SK-N-SH treated with all-trans-retinoic acid at 6 μM for 48 hours (cell line): ENCODE measurements around the gene UNC5B.

ENCODE experiments used
- ATAC-seq: fragments of 200-7000 bp; cut with Tn5 transposase; 3 replicates; pipeline ENCODE4 v1.9.1; 2020; ENCODE audit warnings: mild to moderate bottlenecking, moderate library complexity
- ARNTL ChIP-seq: fragments of 450-650 bp; formaldehyde crosslinking; IDR thresholded peaks from 2 replicates; pipeline ENCODE4 v1.5.0; 2020; ENCODE audit warnings: low read depth, mild to moderate bottlenecking, moderate library complexity, borderline replicate concordance
- BACH2 ChIP-seq: fragments of 250-450 bp; sonication (Bioruptor Pico); IDR thresholded peaks from 2 replicates; pipeline ENCODE4 v1.9.0; 2021; ENCODE audit warnings: mild to moderate bottlenecking, borderline replicate concordance
- CSDC2 ChIP-seq: fragments of 250-450 bp; sonication (Bioruptor Pico); IDR thresholded peaks from 2 replicates; pipeline ENCODE4 v1.5.0; 2020; ENCODE audit warnings: mild to moderate bottlenecking, moderate library complexity
- ESRRG ChIP-seq: fragments of 250-450 bp; sonication (Bioruptor Pico); IDR thresholded peaks from 2 replicates; pipeline ENCODE4 v1.6.1; 2021; ENCODE audit warnings: mild to moderate bottlenecking
- GLIS3 ChIP-seq: fragments of 250-450 bp; sonication (Bioruptor Pico); IDR thresholded peaks from 2 replicates; pipeline ENCODE4 v1.5.0; 2020; ENCODE audit warnings: mild to moderate bottlenecking, moderate library complexity
- OSR1 ChIP-seq: fragments of 250-450 bp; sonication (Bioruptor Pico); IDR thresholded peaks from 2 replicates; pipeline ENCODE4 v1.8.0; 2022; ENCODE audit warnings: moderate library complexity, mild to moderate bottlenecking, inconsistent platforms
- PPARA ChIP-seq: fragments of 250-450 bp; sonication (Bioruptor Pico); IDR thresholded peaks from 2 replicates; pipeline ENCODE4 v1.5.0; 2020; ENCODE audit warnings: mild to moderate bottlenecking, borderline replicate concordance
- SNAI2 ChIP-seq: fragments of 250-450 bp; sonication (Bioruptor Pico); IDR thresholded peaks from 2 replicates; pipeline ENCODE4 v1.5.0; 2020; ENCODE audit warnings: mild to moderate bottlenecking, moderate library complexity
- ZC3H10 ChIP-seq: fragments of 250-450 bp; sonication (Bioruptor Pico); IDR thresholded peaks from 2 replicates; pipeline ENCODE4 v1.5.1; 2021; ENCODE audit warnings: mild to moderate bottlenecking, moderate library complexity
- ZFP3 ChIP-seq: fragments of 250-450 bp; sonication (Bioruptor Pico); IDR thresholded peaks from 2 replicates; pipeline ENCODE4 v1.5.0; 2020; ENCODE audit warnings: mild to moderate bottlenecking, moderate library complexity
- ZFP30 ChIP-seq: fragments of 450-650 bp; formaldehyde crosslinking; IDR thresholded peaks from 2 replicates; pipeline ENCODE4 v1.5.0; 2022; ENCODE audit warnings: mild to moderate bottlenecking, moderate library complexity
- ZNF70 ChIP-seq: fragments of 450-650 bp; formaldehyde crosslinking; IDR thresholded peaks from 2 replicates; pipeline ENCODE4 v1.5.0; 2020; ENCODE audit warnings: mild to moderate bottlenecking, moderate library complexity
- ZNF8 ChIP-seq: fragments of 450-650 bp; formaldehyde crosslinking; IDR thresholded peaks from 2 replicates; pipeline ENCODE4 v1.5.0; 2020; ENCODE audit warnings: mild to moderate bottlenecking, moderate library complexity
- TF ChIP-seq, protein P1 (sequence below): fragments of 250-450 bp; sonication (Bioruptor Pico); IDR thresholded peaks from 2 replicates; pipeline ENCODE4 v1.5.1; 2020; ENCODE audit warnings: low read depth, mild to moderate bottlenecking, moderate library complexity
- TF ChIP-seq, protein P2 (sequence below): fragments of 250-450 bp; sonication (Bioruptor Pico); IDR thresholded peaks from 2 replicates; pipeline ENCODE4 v1.5.0; 2020; ENCODE audit warnings: mild to moderate bottlenecking, moderate library complexity
- TF ChIP-seq, protein P3 (sequence below): fragments of 250-450 bp; sonication (Bioruptor Pico); IDR thresholded peaks from 2 replicates; pipeline ENCODE4 v1.5.1; 2021; ENCODE audit warnings: mild to moderate bottlenecking, moderate library complexity
- TF ChIP-seq, protein P4 (sequence below): fragments of 250-450 bp; sonication (Bioruptor Pico); IDR thresholded peaks from 2 replicates; pipeline ENCODE4 v1.8.0; 2021; ENCODE audit warnings: low read depth, mild to moderate bottlenecking, moderate library complexity, borderline replicate concordance
- TF ChIP-seq, protein P5 (sequence below): fragments of 250-450 bp; sonication (Bioruptor Pico); IDR thresholded peaks from 2 replicates; pipeline ENCODE4 v1.8.0; 2020; ENCODE audit warnings: mild to moderate bottlenecking, moderate library complexity, borderline replicate concordance

UNC5B gene

DNA sequence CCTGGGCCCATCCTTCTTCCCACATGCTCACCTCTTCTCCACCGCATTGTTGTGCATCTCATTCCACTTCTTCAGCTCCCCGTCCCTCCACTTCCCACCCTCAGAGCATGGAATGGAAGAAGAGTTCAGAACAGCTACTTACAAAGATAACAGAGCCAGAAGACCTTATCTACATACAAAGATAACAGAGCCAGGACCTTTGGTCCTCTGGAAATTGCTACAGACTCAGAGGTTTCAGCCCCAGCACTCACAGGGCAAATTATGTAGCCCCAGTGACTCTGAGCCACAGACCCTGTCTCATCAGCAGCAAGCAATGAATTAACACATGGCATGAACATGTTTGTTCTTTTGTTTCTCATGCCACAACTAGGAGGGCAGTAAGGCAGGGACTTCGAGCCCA is 78.0 kb downstream of the UNC5B start:
- ATAC-seq = no peak
- TF ChIP-seq ZC3H10 (CRISPR knock-in tag) = no peak
- TF ChIP-seq BACH2 (CRISPR knock-in tag) = no peak
- TF ChIP-seq OSR1 (CRISPR knock-in tag) = no peak
- no peak for TF ChIP-seq ZFP30 (CRISPR knock-in tag)
- TF ChIP-seq, protein P1, sequence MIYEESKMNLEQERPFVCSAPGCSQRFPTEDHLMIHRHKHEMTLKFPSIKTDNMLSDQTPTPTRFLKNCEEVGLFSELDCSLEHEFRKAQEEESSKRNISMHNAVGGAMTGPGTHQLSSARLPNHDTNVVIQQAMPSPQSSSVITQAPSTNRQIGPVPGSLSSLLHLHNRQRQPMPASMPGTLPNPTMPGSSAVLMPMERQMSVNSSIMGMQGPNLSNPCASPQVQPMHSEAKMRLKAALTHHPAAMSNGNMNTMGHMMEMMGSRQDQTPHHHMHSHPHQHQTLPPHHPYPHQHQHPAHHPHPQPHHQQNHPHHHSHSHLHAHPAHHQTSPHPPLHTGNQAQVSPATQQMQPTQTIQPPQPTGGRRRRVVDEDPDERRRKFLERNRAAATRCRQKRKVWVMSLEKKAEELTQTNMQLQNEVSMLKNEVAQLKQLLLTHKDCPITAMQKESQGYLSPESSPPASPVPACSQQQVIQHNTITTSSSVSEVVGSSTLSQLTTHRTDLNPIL = no peak
- TF ChIP-seq, protein P2, sequence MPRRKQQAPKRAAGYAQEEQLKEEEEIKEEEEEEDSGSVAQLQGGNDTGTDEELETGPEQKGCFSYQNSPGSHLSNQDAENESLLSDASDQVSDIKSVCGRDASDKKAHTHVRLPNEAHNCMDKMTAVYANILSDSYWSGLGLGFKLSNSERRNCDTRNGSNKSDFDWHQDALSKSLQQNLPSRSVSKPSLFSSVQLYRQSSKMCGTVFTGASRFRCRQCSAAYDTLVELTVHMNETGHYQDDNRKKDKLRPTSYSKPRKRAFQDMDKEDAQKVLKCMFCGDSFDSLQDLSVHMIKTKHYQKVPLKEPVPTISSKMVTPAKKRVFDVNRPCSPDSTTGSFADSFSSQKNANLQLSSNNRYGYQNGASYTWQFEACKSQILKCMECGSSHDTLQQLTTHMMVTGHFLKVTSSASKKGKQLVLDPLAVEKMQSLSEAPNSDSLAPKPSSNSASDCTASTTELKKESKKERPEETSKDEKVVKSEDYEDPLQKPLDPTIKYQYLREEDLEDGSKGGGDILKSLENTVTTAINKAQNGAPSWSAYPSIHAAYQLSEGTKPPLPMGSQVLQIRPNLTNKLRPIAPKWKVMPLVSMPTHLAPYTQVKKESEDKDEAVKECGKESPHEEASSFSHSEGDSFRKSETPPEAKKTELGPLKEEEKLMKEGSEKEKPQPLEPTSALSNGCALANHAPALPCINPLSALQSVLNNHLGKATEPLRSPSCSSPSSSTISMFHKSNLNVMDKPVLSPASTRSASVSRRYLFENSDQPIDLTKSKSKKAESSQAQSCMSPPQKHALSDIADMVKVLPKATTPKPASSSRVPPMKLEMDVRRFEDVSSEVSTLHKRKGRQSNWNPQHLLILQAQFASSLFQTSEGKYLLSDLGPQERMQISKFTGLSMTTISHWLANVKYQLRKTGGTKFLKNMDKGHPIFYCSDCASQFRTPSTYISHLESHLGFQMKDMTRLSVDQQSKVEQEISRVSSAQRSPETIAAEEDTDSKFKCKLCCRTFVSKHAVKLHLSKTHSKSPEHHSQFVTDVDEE (CRISPR knock-in tag) = no peak
- TF ChIP-seq CSDC2 (CRISPR knock-in tag) = no peak
- TF ChIP-seq, protein P3, sequence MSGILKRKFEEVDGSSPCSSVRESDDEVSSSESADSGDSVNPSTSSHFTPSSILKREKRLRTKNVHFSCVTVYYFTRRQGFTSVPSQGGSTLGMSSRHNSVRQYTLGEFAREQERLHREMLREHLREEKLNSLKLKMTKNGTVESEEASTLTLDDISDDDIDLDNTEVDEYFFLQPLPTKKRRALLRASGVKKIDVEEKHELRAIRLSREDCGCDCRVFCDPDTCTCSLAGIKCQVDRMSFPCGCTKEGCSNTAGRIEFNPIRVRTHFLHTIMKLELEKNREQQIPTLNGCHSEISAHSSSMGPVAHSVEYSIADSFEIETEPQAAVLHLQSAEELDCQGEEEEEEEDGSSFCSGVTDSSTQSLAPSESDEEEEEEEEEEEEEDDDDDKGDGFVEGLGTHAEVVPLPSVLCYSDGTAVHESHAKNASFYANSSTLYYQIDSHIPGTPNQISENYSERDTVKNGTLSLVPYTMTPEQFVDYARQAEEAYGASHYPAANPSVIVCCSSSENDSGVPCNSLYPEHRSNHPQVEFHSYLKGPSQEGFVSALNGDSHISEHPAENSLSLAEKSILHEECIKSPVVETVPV (CRISPR knock-in tag) = no peak
- TF ChIP-seq, protein P4, sequence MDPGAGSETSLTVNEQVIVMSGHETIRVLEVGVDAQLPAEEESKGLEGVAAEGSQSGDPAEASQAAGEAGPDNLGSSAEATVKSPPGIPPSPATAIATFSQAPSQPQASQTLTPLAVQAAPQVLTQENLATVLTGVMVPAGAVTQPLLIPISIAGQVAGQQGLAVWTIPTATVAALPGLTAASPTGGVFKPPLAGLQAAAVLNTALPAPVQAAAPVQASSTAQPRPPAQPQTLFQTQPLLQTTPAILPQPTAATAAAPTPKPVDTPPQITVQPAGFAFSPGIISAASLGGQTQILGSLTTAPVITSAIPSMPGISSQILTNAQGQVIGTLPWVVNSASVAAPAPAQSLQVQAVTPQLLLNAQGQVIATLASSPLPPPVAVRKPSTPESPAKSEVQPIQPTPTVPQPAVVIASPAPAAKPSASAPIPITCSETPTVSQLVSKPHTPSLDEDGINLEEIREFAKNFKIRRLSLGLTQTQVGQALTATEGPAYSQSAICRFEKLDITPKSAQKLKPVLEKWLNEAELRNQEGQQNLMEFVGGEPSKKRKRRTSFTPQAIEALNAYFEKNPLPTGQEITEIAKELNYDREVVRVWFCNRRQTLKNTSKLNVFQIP (CRISPR knock-in tag) = no peak
- TF ChIP-seq ZNF70 (CRISPR knock-in tag) = no peak
- TF ChIP-seq ARNTL (CRISPR knock-in tag) = no peak
- no peak for TF ChIP-seq ZNF8 (CRISPR knock-in tag)
- no peak for TF ChIP-seq ZFP3 (CRISPR knock-in tag)
- TF ChIP-seq SNAI2 (CRISPR knock-in tag) = no peak
- TF ChIP-seq ESRRG (CRISPR knock-in tag) = no peak
- no peak for TF ChIP-seq GLIS3 (CRISPR knock-in tag)

DNA sequence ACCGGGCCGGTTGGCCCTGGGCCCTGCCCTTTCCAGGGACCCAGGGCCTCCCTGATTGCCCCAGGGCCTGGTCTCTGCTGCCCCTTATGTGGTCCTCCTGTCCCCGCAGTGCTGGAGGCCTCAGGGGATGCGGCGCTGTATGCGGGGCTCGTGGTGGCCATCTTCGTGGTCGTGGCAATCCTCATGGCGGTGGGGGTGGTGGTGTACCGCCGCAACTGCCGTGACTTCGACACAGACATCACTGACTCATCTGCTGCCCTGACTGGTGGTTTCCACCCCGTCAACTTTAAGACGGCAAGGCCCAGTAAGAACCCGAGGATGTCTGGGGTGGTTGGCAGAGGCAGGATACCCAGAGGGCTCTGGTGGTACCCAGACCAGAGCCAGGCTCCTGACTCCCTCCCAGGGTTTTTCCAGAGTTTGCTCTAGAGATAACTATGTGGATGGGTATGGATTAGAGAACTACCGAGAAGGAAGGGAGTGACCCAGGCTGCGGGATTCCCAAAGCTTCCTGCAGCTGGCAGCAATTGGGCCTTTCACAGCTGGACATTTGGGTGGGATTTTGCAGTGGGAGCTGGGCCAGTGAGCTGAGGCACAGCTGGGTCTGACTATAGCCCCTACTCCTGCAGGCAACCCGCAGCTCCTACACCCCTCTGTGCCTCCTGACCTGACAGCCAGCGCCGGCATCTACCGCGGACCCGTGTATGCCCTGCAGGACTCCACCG is 78.6 kb downstream of the UNC5B start:
- no peak for TF ChIP-seq OSR1 (CRISPR knock-in tag)
- TF ChIP-seq ZNF8 (CRISPR knock-in tag) = no peak
- no peak for TF ChIP-seq SNAI2 (CRISPR knock-in tag)
- TF ChIP-seq, protein P5, sequence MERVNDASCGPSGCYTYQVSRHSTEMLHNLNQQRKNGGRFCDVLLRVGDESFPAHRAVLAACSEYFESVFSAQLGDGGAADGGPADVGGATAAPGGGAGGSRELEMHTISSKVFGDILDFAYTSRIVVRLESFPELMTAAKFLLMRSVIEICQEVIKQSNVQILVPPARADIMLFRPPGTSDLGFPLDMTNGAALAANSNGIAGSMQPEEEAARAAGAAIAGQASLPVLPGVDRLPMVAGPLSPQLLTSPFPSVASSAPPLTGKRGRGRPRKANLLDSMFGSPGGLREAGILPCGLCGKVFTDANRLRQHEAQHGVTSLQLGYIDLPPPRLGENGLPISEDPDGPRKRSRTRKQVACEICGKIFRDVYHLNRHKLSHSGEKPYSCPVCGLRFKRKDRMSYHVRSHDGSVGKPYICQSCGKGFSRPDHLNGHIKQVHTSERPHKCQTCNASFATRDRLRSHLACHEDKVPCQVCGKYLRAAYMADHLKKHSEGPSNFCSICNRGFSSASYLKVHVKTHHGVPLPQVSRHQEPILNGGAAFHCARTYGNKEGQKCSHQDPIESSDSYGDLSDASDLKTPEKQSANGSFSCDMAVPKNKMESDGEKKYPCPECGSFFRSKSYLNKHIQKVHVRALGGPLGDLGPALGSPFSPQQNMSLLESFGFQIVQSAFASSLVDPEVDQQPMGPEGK (CRISPR knock-in tag) = no peak
- TF ChIP-seq PPARA (CRISPR knock-in tag) = no peak
- TF ChIP-seq ZFP3 (CRISPR knock-in tag) = no peak
- TF ChIP-seq ARNTL (CRISPR knock-in tag) = no peak
- TF ChIP-seq GLIS3 (CRISPR knock-in tag) = no peak
- TF ChIP-seq, protein P3 (CRISPR knock-in tag) = no peak
- TF ChIP-seq, protein P2 (CRISPR knock-in tag) = no peak
- TF ChIP-seq, protein P4 (CRISPR knock-in tag) = no peak

More for the DNA sequence above, 78.6 kb downstream of the UNC5B start:
- no peak for ATAC-seq
